ENCODE measurements around the gene ZNF286A. TPM values are rescaled to one million over a fixed set of nuclear protein-coding genes. Genes with fewer than 3 reads are reported as not detected.
"Not testable (repeated sequence)": the region's sequence is repeated elsewhere in the genome, so short reads cannot be mapped to it uniquely, and the experiment has no call there.

Gene ZNF286A
- total RNA-seq = 50.3 and 67.9 TPM in 2 replicates

GRCh38 chr17:15699413-15699924 is at the start of gene ZNF286A:
ZNF286A (plus strand) TSS chr17:15699752; CDS start chr17:15700330, 578 bp downstream.
- peak; percentile 97 for DNase-seq (ENCODE audit: low read depth)

GRCh38 chr17:15649861-15650421 is 49.6 kb upstream of the ZNF286A start:
- peak; percentile 53 for DNase-seq (ENCODE audit: low read depth)

GRCh38 chr17:15650741-15651582 is 48.6 kb upstream of the ZNF286A start:
- DNase-seq (ENCODE audit: low read depth) = no peak

GRCh38 chr17:15651583-15652110 is 47.9 kb upstream of the ZNF286A start:
- DNase-seq (ENCODE audit: low read depth) = peak; percentile 97

GRCh38 chr17:15652960-15653359 is 46.6 kb upstream of the ZNF286A start:
- no peak for DNase-seq (ENCODE audit: low read depth)

GRCh38 chr17:15654401-15654800 is 45.2 kb upstream of the ZNF286A start:
- DNase-seq (ENCODE audit: low read depth) = peak; percentile 42

- DNase-seq (ENCODE audit: low read depth) = peak; percentile 72
Measured at GRCh38 chr17:15654886-15655561, 44.5 kb upstream of the ZNF286A start.

GRCh38 chr17:15657868-15658267 is 41.7 kb upstream of the ZNF286A start:
- peak; percentile 58 for DNase-seq (ENCODE audit: low read depth)

GRCh38 chr17:15658296-15658695 is 41.3 kb upstream of the ZNF286A start:
- DNase-seq (ENCODE audit: low read depth) = peak; percentile 57

- peak; percentile 51 for DNase-seq (ENCODE audit: low read depth)
Measured at GRCh38 chr17:15659236-15659635, 40.3 kb upstream of the ZNF286A start.

GRCh38 chr17:15659663-15660062 is 39.9 kb upstream of the ZNF286A start:
- peak; percentile 83 for DNase-seq (ENCODE audit: low read depth)

- DNase-seq (ENCODE audit: low read depth) = no peak
Measured at GRCh38 chr17:15660077-15660476, 39.5 kb upstream of the ZNF286A start.

GRCh38 chr17:15662681-15663080 is 36.9 kb upstream of the ZNF286A start:
- DNase-seq (ENCODE audit: low read depth) = no peak

GRCh38 chr17:15663176-15663575 is 36.4 kb upstream of the ZNF286A start:
- no peak for DNase-seq (ENCODE audit: low read depth)

GRCh38 chr17:15663691-15664090 is 35.9 kb upstream of the ZNF286A start:
- no peak for DNase-seq (ENCODE audit: low read depth)

- DNase-seq (ENCODE audit: low read depth) = not testable (repeated sequence)
Measured at GRCh38 chr17:15669526-15669925, 30.0 kb upstream of the ZNF286A start.

- DNase-seq (ENCODE audit: low read depth) = not testable (repeated sequence)
Measured at GRCh38 chr17:15674640-15675039, 24.9 kb upstream of the ZNF286A start.

GRCh38 chr17:15675991-15676390 is 23.6 kb upstream of the ZNF286A start:
- DNase-seq (ENCODE audit: low read depth) = not testable (repeated sequence)

GRCh38 chr17:15683135-15683534 is 16.4 kb upstream of the ZNF286A start:
- DNase-seq (ENCODE audit: low read depth) = not testable (repeated sequence)

- DNase-seq (ENCODE audit: low read depth) = peak; percentile 4
Measured at GRCh38 chr17:15683824-15684478, 15.6 kb upstream of the ZNF286A start, which contains the start of gene TRIM16. TRIM16 (minus strand) TSS chr17:15684311; CDS start chr17:15651609, 32,702 bp downstream.

- not testable (repeated sequence) for DNase-seq (ENCODE audit: low read depth)
Measured at GRCh38 chr17:15687494-15687893, 12.1 kb upstream of the ZNF286A start.

All from renal cortical epithelial cell (primary cell).